ENCODE measurements around the gene GFOD1.
A peak's percentile ranks its signal among the peaks of the same experiment; 100 is the strongest.

GFOD1 gene, protein sequence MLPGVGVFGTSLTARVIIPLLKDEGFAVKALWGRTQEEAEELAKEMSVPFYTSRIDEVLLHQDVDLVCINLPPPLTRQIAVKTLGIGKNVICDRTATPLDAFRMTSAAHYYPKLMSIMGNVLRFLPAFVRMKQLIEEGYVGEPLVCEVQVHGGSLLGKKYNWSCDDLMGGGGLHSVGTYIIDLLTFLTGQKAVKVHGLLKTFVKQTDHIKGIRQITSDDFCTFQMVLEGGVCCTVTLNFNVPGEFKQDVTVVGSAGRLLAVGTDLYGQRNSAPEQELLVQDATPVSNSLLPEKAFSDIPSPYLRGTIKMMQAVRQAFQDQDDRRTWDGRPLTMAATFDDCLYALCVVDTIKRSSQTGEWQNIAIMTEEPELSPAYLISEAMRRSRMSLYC

GRCh38 chr6:13487122-13488014 lies at the start of gene GFOD1:
TSS of gene GFOD1 (minus strand) at chr6:13487600. CDS start at chr6:13486890, 710 bp downstream.
- DNase-seq (ENCODE audit: low spot score), result peak; percentile 84

GRCh38 chr6:13536796-13537526 lies 49.6 kb upstream of the GFOD1 start:
- no peak for DNase-seq (ENCODE audit: low spot score)

DNA sequence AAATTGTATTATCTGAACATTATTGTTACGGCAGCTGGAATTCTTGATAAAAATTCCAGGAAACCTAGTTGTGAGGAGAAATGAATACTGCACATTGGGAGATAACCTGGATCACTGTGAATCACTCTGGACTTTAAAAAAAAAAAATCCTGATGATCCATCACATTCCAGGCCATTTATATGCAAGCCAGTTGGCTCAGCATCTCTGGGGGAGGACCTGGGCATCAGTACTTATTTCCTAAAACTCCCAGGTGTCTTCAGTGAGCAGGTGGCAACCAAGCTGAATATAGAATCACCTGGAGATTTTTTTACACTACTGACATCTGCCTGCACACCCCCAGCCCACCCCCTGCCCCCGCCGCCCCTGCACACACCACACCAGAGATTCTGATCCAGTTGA lies 47.9 kb upstream of the GFOD1 start:
- DNase-seq (ENCODE audit: low spot score), result no peak

DNA sequence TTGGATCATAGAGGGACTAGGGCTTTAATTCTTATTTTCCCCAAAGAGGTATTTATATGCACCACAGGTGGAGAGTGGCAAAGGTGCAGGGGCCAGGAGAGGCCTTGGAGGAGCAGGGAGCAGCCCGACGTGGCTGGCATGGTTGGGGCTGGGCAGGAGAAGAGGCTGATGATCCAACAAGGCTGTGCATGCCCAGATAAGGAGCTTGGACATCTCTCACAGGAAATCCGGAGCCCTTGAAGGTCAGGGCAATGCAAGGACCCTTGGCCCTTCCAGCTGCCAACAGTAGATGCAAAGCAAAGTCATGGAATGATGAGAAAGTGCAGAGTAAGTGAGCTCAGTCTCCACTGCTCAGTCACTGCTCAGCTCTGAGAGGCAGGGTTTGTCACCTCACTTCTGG lies 47.1 kb upstream of the GFOD1 start:
- no peak for DNase-seq (ENCODE audit: low spot score)

GRCh38 chr6:13531956-13532355 lies 44.6 kb upstream of the GFOD1 start:
- no peak for DNase-seq (ENCODE audit: low spot score)

GRCh38 chr6:13528777-13529343 lies 41.5 kb upstream of the GFOD1 start:
- DNase-seq (ENCODE audit: low spot score), result no peak

DNA sequence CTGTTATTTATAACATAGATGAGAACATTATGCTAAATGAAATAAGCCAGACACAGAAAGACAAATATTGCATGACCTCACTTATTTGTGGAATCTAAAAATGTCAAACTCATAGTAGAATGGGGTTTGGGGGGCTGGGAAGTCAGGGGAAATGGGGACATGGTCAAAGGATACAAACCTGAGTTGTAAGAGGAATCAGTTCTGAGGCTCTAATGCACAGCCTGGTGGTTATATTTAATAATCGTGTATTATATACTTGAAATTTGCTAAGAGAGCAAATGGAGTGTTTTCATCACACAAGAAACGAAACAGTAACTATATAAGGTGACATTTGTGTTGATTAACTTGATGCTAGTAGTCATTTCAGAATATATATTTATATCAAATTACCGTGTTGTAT lies 40.8 kb upstream of the GFOD1 start:
- no peak for DNase-seq (ENCODE audit: low spot score)

DNA sequence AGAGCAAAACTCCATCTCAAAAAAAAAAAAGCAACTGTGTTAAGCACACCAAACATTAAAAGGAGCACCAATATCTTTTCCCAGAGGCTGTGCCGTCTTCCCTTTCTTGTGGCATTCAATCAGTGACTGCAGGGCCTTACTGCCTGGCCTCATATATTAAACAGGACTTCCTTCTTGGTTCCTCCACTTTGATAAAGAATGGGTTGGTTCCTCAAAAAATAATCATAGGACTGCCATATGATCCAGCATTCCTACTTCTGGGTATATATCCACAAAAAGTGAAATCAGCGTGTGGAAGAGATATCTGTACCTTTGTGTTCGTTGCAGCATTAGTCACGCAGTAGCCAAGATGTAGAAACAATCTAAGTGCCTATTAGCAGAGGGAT lies 40.3 kb upstream of the GFOD1 start:
- no peak for DNase-seq (ENCODE audit: low spot score)

- DNase-seq (ENCODE audit: low spot score), result no peak
Observed at GRCh38 chr6:13526727-13527670, 39.6 kb upstream of the GFOD1 start.

GRCh38 chr6:13526357-13526726 lies 38.9 kb upstream of the GFOD1 start:
- no peak for DNase-seq (ENCODE audit: low spot score)

DNA sequence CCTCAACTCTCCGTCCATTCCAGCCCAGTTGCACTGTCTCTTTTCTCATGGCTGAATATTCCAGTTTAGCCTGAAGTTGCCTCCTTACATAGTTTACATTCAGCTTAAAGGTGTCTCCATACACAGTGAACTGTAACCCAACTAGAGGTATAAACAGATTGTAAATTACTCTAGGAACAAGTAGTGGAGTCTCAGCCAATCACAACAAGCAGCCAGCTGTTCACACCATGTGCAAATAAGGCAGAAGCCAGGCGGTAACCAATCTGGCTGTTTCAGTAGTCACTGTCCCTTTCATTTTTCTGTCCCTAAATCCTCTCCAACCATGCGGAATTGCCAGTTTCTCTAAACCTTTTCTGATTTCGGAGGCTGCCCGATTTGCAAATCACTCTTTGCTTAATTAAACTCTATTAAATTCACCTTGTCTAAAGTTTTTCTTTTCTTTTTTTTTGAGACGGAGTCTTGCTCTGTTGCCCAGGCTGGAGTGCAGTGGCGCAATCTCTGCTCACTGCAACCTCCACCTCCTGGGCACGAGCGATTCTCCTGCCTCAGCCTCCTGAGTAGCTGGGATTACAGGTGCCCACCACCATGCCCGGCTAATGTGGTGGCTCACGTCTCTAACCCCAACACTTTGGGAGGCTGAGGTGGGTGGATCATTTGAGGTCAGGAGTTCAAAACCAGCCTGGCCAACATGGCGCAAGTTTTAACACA lies 37.6 kb upstream of the GFOD1 start:
- DNase-seq (ENCODE audit: low spot score), result no peak

GRCh38 chr6:13523826-13524622 lies 36.6 kb upstream of the GFOD1 start:
- DNase-seq (ENCODE audit: low spot score), result no peak

DNA sequence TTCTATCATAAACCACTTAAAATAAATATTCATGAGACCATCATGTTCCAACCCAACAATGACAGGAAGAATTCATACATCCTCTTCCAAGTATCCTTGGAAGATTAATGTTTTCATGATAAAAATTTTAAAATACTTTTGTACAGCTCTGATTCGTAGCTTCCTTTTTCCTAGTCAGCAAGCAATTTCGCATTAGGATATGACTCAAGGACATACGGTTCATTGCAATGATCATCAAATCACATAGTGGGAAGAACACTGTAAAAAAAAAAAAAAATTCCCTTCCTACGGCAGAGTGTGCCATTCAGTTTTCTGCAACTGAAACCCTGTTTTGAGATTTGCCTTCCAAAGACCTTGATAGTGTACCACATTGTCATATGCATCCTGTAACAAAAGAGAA lies 35.3 kb upstream of the GFOD1 start:
- no peak for DNase-seq (ENCODE audit: low spot score)

- DNase-seq (ENCODE audit: low spot score), result no peak
Observed at GRCh38 chr6:13519839-13520238, 32.4 kb upstream of the GFOD1 start.

- no peak for DNase-seq (ENCODE audit: low spot score)
Observed at GRCh38 chr6:13517116-13517515, 29.7 kb upstream of the GFOD1 start.

DNA sequence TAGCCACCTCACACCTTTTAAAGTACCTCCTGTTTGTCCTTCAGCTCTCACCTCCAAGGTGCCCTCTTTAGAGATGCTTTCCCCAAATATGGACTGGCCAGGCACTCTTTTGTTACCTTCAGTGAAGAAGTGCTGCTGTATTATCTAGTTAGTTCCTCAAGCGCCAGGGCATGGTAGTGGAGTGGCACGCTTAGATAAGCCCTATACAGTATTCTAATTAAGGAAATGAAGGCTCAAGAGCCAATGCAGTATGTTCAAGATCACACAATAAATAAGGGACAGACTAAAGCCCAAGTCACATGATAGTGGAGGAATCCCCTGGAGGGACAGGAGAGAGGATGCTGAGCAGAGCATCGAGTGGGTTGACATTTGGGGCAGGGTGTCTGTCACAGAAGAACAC lies 28.5 kb upstream of the GFOD1 start:
- DNase-seq (ENCODE audit: low spot score), result no peak

- no peak for DNase-seq (ENCODE audit: low spot score)
Observed at GRCh38 chr6:13513626-13514502, 26.5 kb upstream of the GFOD1 start.

DNA sequence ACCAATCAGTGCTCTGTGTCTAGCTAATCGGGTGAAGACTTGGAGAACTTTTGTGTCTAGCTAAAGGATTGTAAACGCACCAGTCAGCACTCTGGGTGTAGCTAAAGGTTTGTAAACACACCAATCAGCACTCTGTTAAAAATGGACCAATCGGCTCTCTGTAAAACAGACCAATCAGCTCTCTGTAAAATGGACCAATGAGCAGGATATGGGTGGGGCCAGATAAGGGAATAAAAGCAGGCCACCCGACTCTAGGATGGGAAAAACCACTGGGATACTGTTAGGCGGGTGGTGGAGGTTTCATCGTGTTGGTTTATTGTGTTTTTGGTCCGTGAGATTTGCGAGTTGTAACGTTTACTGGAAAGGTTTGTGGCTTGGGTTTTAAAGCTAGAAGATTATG lies 25.5 kb upstream of the GFOD1 start:
- no peak for DNase-seq (ENCODE audit: low spot score)
